Endothelial cell (in vitro differentiated cells): ENCODE measurements around the gene MMAB. TPM values are rescaled to one million over a fixed set of nuclear protein-coding genes. Genes with fewer than 3 reads are reported as not detected.

Source experiments
- DNase-seq: peaks from one replicate; pipeline ENCODE4 v3.0.0; 2021; ENCODE audit warnings: low spot score
- H3K27ac Mint-ChIP-seq: one replicate; pipeline ENCODE4 v1.8.0; 2021; ENCODE audit warnings: mixed read lengths, inconsistent platforms; ENCODE audit not compliant: unreplicated experiment
- H3K27me3 Mint-ChIP-seq: one replicate; pipeline ENCODE4 v1.8.0; 2021; ENCODE audit warnings: mild to moderate bottlenecking, moderate library complexity, mixed read lengths, inconsistent platforms; ENCODE audit not compliant: unreplicated experiment
- H3K36me3 Mint-ChIP-seq: one replicate; pipeline ENCODE4 v1.8.0; 2021; ENCODE audit warnings: mild to moderate bottlenecking, low read depth, mixed read lengths, inconsistent platforms; ENCODE audit not compliant: unreplicated experiment
- H3K4me1 Mint-ChIP-seq: one replicate; pipeline ENCODE4 v1.8.0; 2021; ENCODE audit warnings: mild to moderate bottlenecking, mixed read lengths, inconsistent platforms; ENCODE audit not compliant: unreplicated experiment
- H3K4me3 Mint-ChIP-seq: one replicate; pipeline ENCODE4 v1.8.0; 2021; ENCODE audit warnings: mild to moderate bottlenecking, mixed read lengths, inconsistent platforms; ENCODE audit not compliant: unreplicated experiment
- H3K9me3 Mint-ChIP-seq: one replicate; pipeline ENCODE4 v1.8.0; 2021; ENCODE audit warnings: mixed read lengths, inconsistent platforms; ENCODE audit not compliant: unreplicated experiment
- total RNA-seq: library from RNA; stranded (reverse); fragmentation: NEBNext Ultra II Directional; extraction: Animal tissue kit (Norgen Biotek cat#: 25700); gene quantifications from one replicate; pipeline ENCODE4 v1.2.1, GENCODE V29; 2021; ENCODE audit not compliant: unreplicated experiment
- TF ChIP-seq, protein P1 (sequence below): fragments of 200-600 bp; sonication (generic); IDR thresholded peaks from one replicate; pipeline ENCODE4 v1.5.0; 2021; ENCODE audit warnings: antibody characterized with exemption; ENCODE audit not compliant: unreplicated experiment

MMAB gene
- total RNA-seq, 1 donor from 2014 or later, result 41.6 TPM

DNA sequence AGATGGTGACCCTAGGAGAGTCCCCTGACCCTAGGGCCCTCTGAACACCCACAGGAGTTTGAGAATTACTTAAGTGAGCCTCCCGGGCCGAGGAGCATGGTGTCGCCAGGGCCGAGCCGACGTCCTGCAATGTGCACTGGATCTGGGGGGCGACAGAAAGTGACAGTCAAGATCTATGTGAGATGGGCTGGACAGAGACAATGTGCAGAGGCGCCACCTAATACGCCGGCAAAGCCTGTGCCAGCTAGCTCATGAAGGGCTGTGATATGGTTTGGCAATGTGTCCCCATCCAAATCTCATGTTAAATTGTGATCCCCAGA, 11.6 kb downstream of the MMAB start:
- H3K36me3 Mint-ChIP-seq, result peaks cover 16% of the 10 kb centered on the region
- no peak overlapping the region for H3K27ac Mint-ChIP-seq
- peaks cover 2% of the 10 kb centered on the region for H3K4me1 Mint-ChIP-seq

DNA sequence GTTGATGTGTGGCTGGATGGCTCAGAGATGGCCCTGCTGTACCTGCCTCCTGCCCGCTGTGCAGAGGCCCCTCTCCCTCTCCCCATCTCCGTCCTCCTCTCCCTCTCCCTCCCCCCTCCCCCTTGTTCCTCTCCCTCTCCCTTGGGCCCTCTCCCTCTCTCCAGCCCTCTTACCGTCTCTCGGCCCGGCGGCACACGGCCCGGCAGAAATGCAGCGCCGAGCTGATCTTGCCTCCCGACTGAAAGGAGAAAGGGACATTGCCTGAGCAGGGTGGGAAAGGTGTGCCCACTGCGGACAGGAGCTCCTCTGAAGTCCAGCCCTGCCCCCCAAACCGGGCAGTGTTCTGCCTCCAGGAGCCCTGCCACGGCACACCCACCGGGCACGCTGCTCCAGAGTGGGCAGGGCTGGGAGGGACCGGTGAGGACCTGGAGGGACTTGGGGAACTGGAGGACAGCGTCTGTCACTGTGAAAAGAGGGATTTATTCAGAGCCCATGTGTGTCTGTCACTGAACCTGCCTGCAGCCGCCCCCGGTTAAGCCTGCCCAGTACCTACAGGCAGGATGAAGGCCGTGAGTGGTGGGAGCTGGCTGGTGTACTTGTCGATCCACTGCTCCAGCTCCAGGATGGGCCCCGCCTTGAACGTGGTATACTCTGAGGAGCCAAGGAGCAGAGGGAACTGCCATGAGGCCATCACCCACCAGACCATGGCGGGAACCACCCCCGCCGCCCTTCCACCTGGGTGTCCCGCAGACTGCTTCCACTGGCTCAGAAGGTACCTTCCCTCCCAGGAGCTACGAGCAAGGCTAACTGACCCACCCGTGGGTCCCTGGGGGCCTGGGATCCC, 12.2 kb downstream of the MMAB start:
- TF ChIP-seq, protein P1, sequence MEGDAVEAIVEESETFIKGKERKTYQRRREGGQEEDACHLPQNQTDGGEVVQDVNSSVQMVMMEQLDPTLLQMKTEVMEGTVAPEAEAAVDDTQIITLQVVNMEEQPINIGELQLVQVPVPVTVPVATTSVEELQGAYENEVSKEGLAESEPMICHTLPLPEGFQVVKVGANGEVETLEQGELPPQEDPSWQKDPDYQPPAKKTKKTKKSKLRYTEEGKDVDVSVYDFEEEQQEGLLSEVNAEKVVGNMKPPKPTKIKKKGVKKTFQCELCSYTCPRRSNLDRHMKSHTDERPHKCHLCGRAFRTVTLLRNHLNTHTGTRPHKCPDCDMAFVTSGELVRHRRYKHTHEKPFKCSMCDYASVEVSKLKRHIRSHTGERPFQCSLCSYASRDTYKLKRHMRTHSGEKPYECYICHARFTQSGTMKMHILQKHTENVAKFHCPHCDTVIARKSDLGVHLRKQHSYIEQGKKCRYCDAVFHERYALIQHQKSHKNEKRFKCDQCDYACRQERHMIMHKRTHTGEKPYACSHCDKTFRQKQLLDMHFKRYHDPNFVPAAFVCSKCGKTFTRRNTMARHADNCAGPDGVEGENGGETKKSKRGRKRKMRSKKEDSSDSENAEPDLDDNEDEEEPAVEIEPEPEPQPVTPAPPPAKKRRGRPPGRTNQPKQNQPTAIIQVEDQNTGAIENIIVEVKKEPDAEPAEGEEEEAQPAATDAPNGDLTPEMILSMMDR, result no peak
- H3K27ac Mint-ChIP-seq, result no peak overlapping the region

More for the DNA sequence above, 11.6 kb downstream of the MMAB start:
- H3K9me3 Mint-ChIP-seq, result no peaks in the 10 kb centered on the region
- H3K27me3 Mint-ChIP-seq, result peaks cover 14% of the 10 kb centered on the region
- no peak for DNase-seq
- TF ChIP-seq, protein P1, result no peak
- no peak overlapping the region for H3K4me3 Mint-ChIP-seq

DNA sequence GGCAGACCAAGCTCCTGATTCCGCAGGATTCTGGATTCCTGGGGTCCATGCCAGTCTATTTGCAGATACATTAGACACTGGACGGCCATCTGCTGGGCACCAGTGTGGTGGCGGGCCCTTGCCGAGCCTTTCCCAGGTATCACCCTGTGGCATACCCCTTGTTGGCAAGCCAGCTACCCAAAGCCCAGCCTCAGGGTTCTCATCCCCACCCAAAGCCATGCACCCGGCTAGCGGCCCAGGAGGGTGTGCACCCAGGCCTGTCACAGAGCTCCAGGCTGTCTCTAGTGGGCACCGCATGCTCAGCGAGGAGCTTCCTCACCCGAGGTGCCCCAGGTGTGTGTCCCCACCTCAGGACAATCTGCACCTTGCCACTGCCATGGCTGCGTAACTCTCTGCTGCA, 13.7 kb downstream of the MMAB start:
- H3K9me3 Mint-ChIP-seq, result no peaks in the 10 kb centered on the region
- H3K4me1 Mint-ChIP-seq, result peaks cover 2% of the 10 kb centered on the region

More for the DNA sequence above, 12.2 kb downstream of the MMAB start:
- H3K27me3 Mint-ChIP-seq, result peaks cover 13% of the 10 kb centered on the region
- DNase-seq, result no peak
- H3K9me3 Mint-ChIP-seq, result no peaks in the 10 kb centered on the region
- peaks cover 19% of the 10 kb centered on the region for H3K36me3 Mint-ChIP-seq
- H3K4me3 Mint-ChIP-seq, result no peak overlapping the region
- peaks cover 2% of the 10 kb centered on the region for H3K4me1 Mint-ChIP-seq

DNA sequence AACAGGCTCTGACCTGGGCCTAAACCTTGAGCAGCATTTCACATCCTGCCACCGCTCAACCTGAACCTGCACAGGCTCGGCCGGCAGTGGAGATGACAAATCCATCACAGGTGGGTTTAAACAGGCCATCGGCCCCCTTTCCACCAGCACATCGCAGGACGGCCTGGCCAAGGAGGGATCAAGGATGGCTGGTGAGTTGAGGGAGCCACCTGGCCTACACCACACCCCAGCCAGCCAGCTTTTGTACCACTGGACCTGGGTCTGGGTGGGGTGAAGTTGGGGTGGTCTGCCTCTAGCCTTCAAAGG, 14.2 kb downstream of the MMAB start:
- Mint-ChIP-seq H3K36me3 (peaks cover 12% of the 10 kb centered on the region), H3K4me3 (no peak overlapping the region), H3K27ac (no peak overlapping the region), H3K4me1 (peaks cover 2% of the 10 kb centered on the region), H3K27me3 (peaks cover 12% of the 10 kb centered on the region), H3K9me3 (no peaks in the 10 kb centered on the region)
- no peak for DNase-seq
- TF ChIP-seq, protein P1, result no peak

More for the DNA sequence above, 13.7 kb downstream of the MMAB start:
- TF ChIP-seq, protein P1, result no peak
- no peak for DNase-seq
- H3K36me3 Mint-ChIP-seq, result peaks cover 12% of the 10 kb centered on the region
- no peak overlapping the region for H3K4me3 Mint-ChIP-seq
- peaks cover 12% of the 10 kb centered on the region for H3K27me3 Mint-ChIP-seq
- H3K27ac Mint-ChIP-seq, result no peak overlapping the region

DNA sequence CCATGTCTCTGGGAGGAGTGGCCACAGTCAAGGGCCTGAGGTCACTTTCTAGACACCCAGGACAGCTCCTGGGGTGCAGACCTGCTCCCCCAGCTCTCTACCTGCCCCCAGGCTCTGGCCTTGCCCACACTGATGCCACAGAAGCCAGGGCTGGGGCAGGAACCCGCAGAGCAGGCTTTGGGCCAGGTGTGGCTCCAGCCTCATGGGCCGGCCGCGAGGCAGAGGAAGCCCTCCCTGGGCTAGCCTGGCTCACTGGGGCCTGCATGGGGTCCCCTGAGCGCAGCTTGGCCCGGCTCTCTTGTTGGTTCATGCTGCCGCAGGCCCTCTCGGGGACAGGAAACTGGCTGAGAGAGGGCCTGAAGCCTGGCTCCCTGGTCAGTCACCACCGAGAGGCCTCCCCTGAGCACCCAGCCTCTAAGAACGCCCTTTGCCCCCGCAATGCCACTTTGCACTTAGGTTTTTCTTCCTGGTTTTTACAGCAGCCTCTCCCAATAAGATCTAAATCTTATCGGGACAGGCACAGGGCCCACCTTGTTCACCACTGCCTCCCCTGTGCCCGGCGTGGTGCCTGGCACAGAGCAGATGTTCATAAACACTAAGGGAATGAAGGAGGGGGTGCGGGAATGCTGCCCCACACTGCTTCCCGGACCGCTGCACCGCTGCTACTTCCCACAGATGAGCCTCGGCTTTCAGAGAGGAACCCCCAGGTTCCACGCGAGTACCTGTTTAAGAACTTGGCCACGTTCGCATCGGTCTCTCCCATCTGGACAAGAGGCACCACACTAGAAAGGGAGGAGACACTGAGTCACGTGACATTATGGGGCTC, 14.7 kb downstream of the MMAB start:
- H3K4me3 Mint-ChIP-seq, result no peak overlapping the region
- H3K27ac Mint-ChIP-seq, result no peak overlapping the region
- TF ChIP-seq, protein P1, result no peak
- H3K36me3 Mint-ChIP-seq, result peaks cover 12% of the 10 kb centered on the region
- H3K4me1 Mint-ChIP-seq, result peaks cover 2% of the 10 kb centered on the region
- no peak for DNase-seq
- peaks cover 12% of the 10 kb centered on the region for H3K27me3 Mint-ChIP-seq
- H3K9me3 Mint-ChIP-seq, result no peaks in the 10 kb centered on the region
